ENCODE results near the gene GGA1. TPM values are rescaled to one million over a fixed set of nuclear protein-coding genes. Genes with fewer than 3 reads are reported as not detected.

GGA1 gene
- total and polyA plus RNA-seq, 10 of the 15 experiments (the other 5 are each of a cell fraction or from before 2014, with no cell fraction given): 1.4 to 79.4 (median 44.4) TPM

- Histone ChIP-seq H3K27me3 (replicated peaks in 1 of 2; ENCODE audit: control insufficient read depth in 2 of 2, insufficient read depth in 2 of 2, low read length in 1 of 2) (peaks cover 16% of the 10 kb centered on the region in 2 experiments), H3K79me2 (ENCODE audit: control insufficient read depth, insufficient read depth, low read length) (no peaks in the 10 kb centered on the region), H3K27ac (ENCODE audit: control insufficient read depth, insufficient read depth) (no peak overlapping the region), H2AFZ (ENCODE audit: control insufficient read depth, low read depth, low read length) (no peak overlapping the region), H4K20me1 (ENCODE audit: control insufficient read depth, insufficient read depth) (no peaks in the 10 kb centered on the region), H3K4me3 (no peak overlapping the region), H3K36me3 (ENCODE audit: control insufficient read depth in 2 of 2, insufficient read depth in 2 of 2, low read length in 1 of 2) (no peaks in the 10 kb centered on the region), H3K9me3 (replicated peaks; ENCODE audit: control insufficient read depth, insufficient read depth, low read length) (no peaks in the 10 kb centered on the region), H3K4me2 (ENCODE audit: control insufficient read depth, insufficient read depth) (no peak overlapping the region), H3K4me1 (ENCODE audit: control insufficient read depth, insufficient read depth, low read length) (peaks cover 11% of the 10 kb centered on the region), H3K9ac (ENCODE audit: control insufficient read depth, insufficient read depth, low read length) (no peak overlapping the region)
- ATAC-seq (no peak), DNase-seq (ENCODE audit: low read depth, low spot score) (no peak), FAIRE-seq (no peak)
- intact Hi-C loops (cut with micrococcal nuclease; ENCODE audit: unreplicated experiment) (loop anchor here (10.0 kb wide), 1 partner anchor 249 kb away; no protein-coding TSS in a partner anchor), in situ Hi-C loops (cut with MboI) (no loop called here)
- WGBS (ENCODE audit: insufficient coverage, insufficient replicate concordance, low lambda C conversion rate, missing lambda C conversion rate): 42% methylated on average over 13 of the region's 14 CpGs
- SMC1A ChIA-PET (ENCODE audit: uncharacterized antibody, unreplicated experiment): interaction anchor here (0.8 to 3.6 kb wide), 5 partner anchors 19 to 32 kb away, joined by 3 to 26 read pairs (median 5); no protein-coding TSS in a partner anchor
- TF ChIP-seq RCOR1 (conservative IDR thresholded peaks at IDR 0.05; ENCODE audit: low read depth, low read length): no peak
- TF ChIP-seq, protein P1, sequence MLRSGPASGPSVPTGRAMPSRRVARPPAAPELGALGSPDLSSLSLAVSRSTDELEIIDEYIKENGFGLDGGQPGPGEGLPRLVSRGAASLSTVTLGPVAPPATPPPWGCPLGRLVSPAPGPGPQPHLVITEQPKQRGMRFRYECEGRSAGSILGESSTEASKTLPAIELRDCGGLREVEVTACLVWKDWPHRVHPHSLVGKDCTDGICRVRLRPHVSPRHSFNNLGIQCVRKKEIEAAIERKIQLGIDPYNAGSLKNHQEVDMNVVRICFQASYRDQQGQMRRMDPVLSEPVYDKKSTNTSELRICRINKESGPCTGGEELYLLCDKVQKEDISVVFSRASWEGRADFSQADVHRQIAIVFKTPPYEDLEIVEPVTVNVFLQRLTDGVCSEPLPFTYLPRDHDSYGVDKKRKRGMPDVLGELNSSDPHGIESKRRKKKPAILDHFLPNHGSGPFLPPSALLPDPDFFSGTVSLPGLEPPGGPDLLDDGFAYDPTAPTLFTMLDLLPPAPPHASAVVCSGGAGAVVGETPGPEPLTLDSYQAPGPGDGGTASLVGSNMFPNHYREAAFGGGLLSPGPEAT (IDR thresholded peaks at IDR 0.05; ENCODE audit: low read depth): no peak
- no peak for TF ChIP-seq CHD2 (IDR thresholded peaks at IDR 0.05; ENCODE audit: borderline replicate concordance, low read depth, low read length)
- TF ChIP-seq, protein P2, sequence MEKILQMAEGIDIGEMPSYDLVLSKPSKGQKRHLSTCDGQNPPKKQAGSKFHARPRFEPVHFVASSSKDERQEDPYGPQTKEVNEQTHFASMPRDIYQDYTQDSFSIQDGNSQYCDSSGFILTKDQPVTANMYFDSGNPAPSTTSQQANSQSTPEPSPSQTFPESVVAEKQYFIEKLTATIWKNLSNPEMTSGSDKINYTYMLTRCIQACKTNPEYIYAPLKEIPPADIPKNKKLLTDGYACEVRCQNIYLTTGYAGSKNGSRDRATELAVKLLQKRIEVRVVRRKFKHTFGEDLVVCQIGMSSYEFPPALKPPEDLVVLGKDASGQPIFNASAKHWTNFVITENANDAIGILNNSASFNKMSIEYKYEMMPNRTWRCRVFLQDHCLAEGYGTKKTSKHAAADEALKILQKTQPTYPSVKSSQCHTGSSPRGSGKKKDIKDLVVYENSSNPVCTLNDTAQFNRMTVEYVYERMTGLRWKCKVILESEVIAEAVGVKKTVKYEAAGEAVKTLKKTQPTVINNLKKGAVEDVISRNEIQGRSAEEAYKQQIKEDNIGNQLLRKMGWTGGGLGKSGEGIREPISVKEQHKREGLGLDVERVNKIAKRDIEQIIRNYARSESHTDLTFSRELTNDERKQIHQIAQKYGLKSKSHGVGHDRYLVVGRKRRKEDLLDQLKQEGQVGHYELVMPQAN (conservative IDR thresholded peaks at IDR 0.05): no peak
- no peak for TF ChIP-seq TCF7 (IDR thresholded peaks at IDR 0.05; ENCODE audit: borderline replicate concordance)
- TF ChIP-seq NRF1 (conservative IDR thresholded peaks at IDR 0.05; ENCODE audit: low read depth, low read length): no peak
- TF ChIP-seq, protein P3, sequence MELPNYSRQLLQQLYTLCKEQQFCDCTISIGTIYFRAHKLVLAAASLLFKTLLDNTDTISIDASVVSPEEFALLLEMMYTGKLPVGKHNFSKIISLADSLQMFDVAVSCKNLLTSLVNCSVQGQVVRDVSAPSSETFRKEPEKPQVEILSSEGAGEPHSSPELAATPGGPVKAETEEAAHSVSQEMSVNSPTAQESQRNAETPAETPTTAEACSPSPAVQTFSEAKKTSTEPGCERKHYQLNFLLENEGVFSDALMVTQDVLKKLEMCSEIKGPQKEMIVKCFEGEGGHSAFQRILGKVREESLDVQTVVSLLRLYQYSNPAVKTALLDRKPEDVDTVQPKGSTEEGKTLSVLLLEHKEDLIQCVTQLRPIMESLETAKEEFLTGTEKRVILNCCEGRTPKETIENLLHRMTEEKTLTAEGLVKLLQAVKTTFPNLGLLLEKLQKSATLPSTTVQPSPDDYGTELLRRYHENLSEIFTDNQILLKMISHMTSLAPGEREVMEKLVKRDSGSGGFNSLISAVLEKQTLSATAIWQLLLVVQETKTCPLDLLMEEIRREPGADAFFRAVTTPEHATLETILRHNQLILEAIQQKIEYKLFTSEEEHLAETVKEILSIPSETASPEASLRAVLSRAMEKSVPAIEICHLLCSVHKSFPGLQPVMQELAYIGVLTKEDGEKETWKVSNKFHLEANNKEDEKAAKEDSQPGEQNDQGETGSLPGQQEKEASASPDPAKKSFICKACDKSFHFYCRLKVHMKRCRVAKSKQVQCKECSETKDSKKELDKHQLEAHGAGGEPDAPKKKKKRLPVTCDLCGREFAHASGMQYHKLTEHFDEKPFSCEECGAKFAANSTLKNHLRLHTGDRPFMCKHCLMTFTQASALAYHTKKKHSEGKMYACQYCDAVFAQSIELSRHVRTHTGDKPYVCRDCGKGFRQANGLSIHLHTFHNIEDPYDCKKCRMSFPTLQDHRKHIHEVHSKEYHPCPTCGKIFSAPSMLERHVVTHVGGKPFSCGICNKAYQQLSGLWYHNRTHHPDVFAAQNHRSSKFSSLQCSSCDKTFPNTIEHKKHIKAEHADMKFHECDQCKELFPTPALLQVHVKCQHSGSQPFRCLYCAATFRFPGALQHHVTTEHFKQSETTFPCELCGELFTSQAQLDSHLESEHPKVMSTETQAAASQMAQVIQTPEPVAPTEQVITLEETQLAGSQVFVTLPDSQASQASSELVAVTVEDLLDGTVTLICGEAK (IDR thresholded peaks at IDR 0.05; ENCODE audit: borderline replicate concordance): no peak
- TF ChIP-seq ZNF217 (IDR thresholded peaks at IDR 0.05): no peak
- TF ChIP-seq PML (IDR thresholded peaks at IDR 0.05; ENCODE audit: low read length): no peak
- no peak for TF ChIP-seq PAX8 (IDR thresholded peaks at IDR 0.05)
- no peak for TF ChIP-seq NR2F1 (conservative IDR thresholded peaks at IDR 0.05)
- POLR2A ChIA-PET: interaction anchor here (0.6 to 4.9 kb wide), 4 partner anchors 17 to 95 kb away, joined by 3 to 39 read pairs (median 6); partner anchors contain the start of gene LGALS2
- no TSS peak for BruUV-seq (replicated peaks)
- CTCF ChIA-PET: interaction anchor here (0.8 to 22.0 kb wide), 7 partner anchors 10 to 42 kb away, joined by 3 to 541 read pairs (median 6); partner anchors contain the start of gene LGALS2
- RAD21 ChIA-PET (ENCODE audit: unreplicated experiment): interaction anchor here (4.7 to 8.5 kb wide), 3 partner anchors 21 to 44 kb away, joined by 22 to 237 read pairs (median 154); partner anchors contain the start of gene GGA1
Observed at GRCh38 chr22:37563153-37564081, 45.2 kb upstream of the GGA1 start.

Measured in GM12878 (cell line).